HepG2 (cell line): ENCODE data around the gene SIRPB2. TPM values are rescaled to one million over a fixed set of nuclear protein-coding genes. Genes with fewer than 3 reads are reported as not detected.
A peak's percentile ranks its signal among the peaks of the same experiment; 100 is the strongest.

Experiments
- CBX5 ChIP-seq: sonication (generic); formaldehyde crosslinking; IDR thresholded peaks from 2 replicates; pipeline ENCODE4 v1.4.0; 2020; ENCODE audit warnings: missing genetic modification reagents, borderline replicate concordance
- FOXA3 ChIP-seq: IDR thresholded peaks from 2 replicates; pipeline ENCODE4 v1.6.1; 2016; ENCODE audit warnings: missing genetic modification reagents, missing compliant biosample characterization
- HOXA3 ChIP-seq: sonication (generic); formaldehyde crosslinking; IDR thresholded peaks from 2 replicates; pipeline ENCODE4 v1.5.0; 2020; ENCODE audit warnings: missing genetic modification reagents
- HOXD1 ChIP-seq: sonication (generic); formaldehyde crosslinking; IDR thresholded peaks from 2 replicates; pipeline ENCODE4 v1.5.0; 2020; ENCODE audit warnings: missing genetic modification reagents
- NFE2L1 ChIP-seq: sonication (generic); formaldehyde crosslinking; IDR thresholded peaks from 2 replicates; pipeline ENCODE4 v1.4.0; 2020; ENCODE audit warnings: missing genetic modification reagents, mild to moderate bottlenecking, borderline replicate concordance
- PTBP1 ChIP-seq: fragments of 200-400 bp; formaldehyde crosslinking; IDR thresholded peaks from 2 replicates; pipeline ENCODE4 v1.6.1; 2018; ENCODE audit warnings: low read length, low read depth; ENCODE audit not compliant: poor library complexity, severe bottlenecking
- RBFOX2 ChIP-seq: fragments of 200-400 bp; formaldehyde crosslinking; IDR thresholded peaks from 2 replicates; pipeline ENCODE4 v1.6.1; 2017; ENCODE audit warnings: low read depth, mild to moderate bottlenecking, low read length
- REST ChIP-seq, 2 experiments: IDR thresholded peaks; 2 replicates each; pipeline ENCODE4 v1.6.1; 2011 to 2012; ENCODE audit warnings: low read length in 2 of 2, borderline replicate concordance in 1 of 2, low read depth in 1 of 2, mild to moderate bottlenecking in 1 of 2, moderate library complexity in 1 of 2
- SRSF4 ChIP-seq: fragments of 200-400 bp; formaldehyde crosslinking; IDR thresholded peaks from one replicate; pipeline ENCODE4 v1.6.1; 2018; ENCODE audit warnings: mild to moderate bottlenecking, low read depth, low read length, moderate library complexity; ENCODE audit not compliant: poor library complexity, severe bottlenecking
- TCF7L2 ChIP-seq: IDR thresholded peaks from 2 replicates; pipeline ENCODE4 v1.6.1; 2011; ENCODE audit warnings: mild to moderate bottlenecking, low read depth, low read length, moderate library complexity
- TOPORS ChIP-seq: sonication (generic); formaldehyde crosslinking; IDR thresholded peaks from 2 replicates; pipeline ENCODE4 v1.8.0; 2023; ENCODE audit warnings: mild to moderate bottlenecking, missing genetic modification reagents
- YY1 ChIP-seq: IDR thresholded peaks from 2 replicates; pipeline ENCODE4 v1.6.1; 2011; ENCODE audit warnings: low read length, low read depth, moderate library complexity, mild to moderate bottlenecking; ENCODE audit not compliant: insufficient read depth, insufficient replicate concordance
- ZNF230 ChIP-seq: sonication (generic); formaldehyde crosslinking; IDR thresholded peaks from 2 replicates; pipeline ENCODE4 v1.4.0; 2020; ENCODE audit warnings: mild to moderate bottlenecking, missing genetic modification reagents
- ZNF34 ChIP-seq: sonication (generic); formaldehyde crosslinking; IDR thresholded peaks from 2 replicates; pipeline ENCODE4 v1.4.0; 2020; ENCODE audit warnings: mild to moderate bottlenecking, missing genetic modification reagents, borderline replicate concordance
- ZNF382 ChIP-seq: sonication (generic); formaldehyde crosslinking; IDR thresholded peaks from 2 replicates; pipeline ENCODE4 v1.5.0; 2020; ENCODE audit warnings: missing genetic modification reagents, mild to moderate bottlenecking, borderline replicate concordance
- ZNF407 ChIP-seq: sonication (generic); formaldehyde crosslinking; IDR thresholded peaks from one replicate; pipeline ENCODE4 v1.5.1; 2020; ENCODE audit warnings: mild to moderate bottlenecking, missing genetic modification reagents; ENCODE audit errors: not compliant biosample characterization
- ZNF44 ChIP-seq: sonication (generic); formaldehyde crosslinking; IDR thresholded peaks from 2 replicates; pipeline ENCODE4 v1.5.1; 2020; ENCODE audit warnings: mild to moderate bottlenecking, missing genetic modification reagents
- polyA plus RNA-seq, 8 experiments: library from polyadenylated mRNA; depleted of rRNA in 3 of 8; stranded (reverse) in 7 of 8; unstranded in 1 of 8; fragments of >200 nt; fragmentation: Illumina TruSeq in 4 of 8; extraction: Trizol in 4 of 8; gene quantifications; 2 replicates each; pipeline versions ENCODE4 v1.2.1 to v1.2.3, GENCODE V29; 2011 to 2016; ENCODE audit warnings: low read depth in 4 of 8, missing spikeins in 1 of 8, mixed read lengths in 1 of 8; ENCODE audit not compliant: insufficient read depth in 1 of 8
- total RNA-seq, 5 experiments: library from RNA; depleted of rRNA; stranded (reverse); fragments of >200 nt; fragmentation: Illumina TruSeq; extraction: Trizol; gene quantifications; 2 replicates each; pipeline ENCODE4 v1.2.3, GENCODE V29; 2016; ENCODE audit warnings: low read depth in 1 of 5

The SIRPB2 gene
- total and polyA plus RNA-seq, 2 of the 13 experiments (the other 11 are each of a cell fraction or from before 2014, with no cell fraction given) = not detected

GRCh38 chr20:1466211-1467081, 24.8 kb downstream of the SIRPB2 start, which contains the start of gene NSFL1C (continued):
- TF ChIP-seq TCF7L2 = no peak
- TF ChIP-seq TOPORS (CRISPR knock-in tag) = peak; percentile 98
- peak; percentile 100 for TF ChIP-seq ZNF34 (CRISPR knock-in tag)
- TF ChIP-seq CBX5 (CRISPR knock-in tag) = no peak
- TF ChIP-seq NFE2L1 (CRISPR knock-in tag) = peak; percentile 99
- peak; percentile 96 for TF ChIP-seq HOXD1
- TF ChIP-seq FOXA3 (CRISPR knock-in tag) = peak; percentile 90
- TF ChIP-seq RBFOX2 = peak; percentile 98
- peak; percentile 91 for TF ChIP-seq ZNF44 (CRISPR knock-in tag)
- TF ChIP-seq YY1 = peak; percentile 99
- TF ChIP-seq PTBP1 = peak; percentile 27
- no peak for TF ChIP-seq SRSF4
- peak; percentile 97 for TF ChIP-seq ZNF407
- TF ChIP-seq ZNF230 = peak; percentile 92
- peak; percentile 100 for TF ChIP-seq HOXA3 (CRISPR knock-in tag)
- TF ChIP-seq REST (IDR thresholded peaks at IDR 0.05; ENCODE audit: borderline replicate concordance in 1 of 2, low read depth in 1 of 2, low read length in 2 of 2) = peak in 1 of 2 experiments; percentile 83; a peak in 1 of 4 replicates
- TF ChIP-seq ZNF382 = no peak
